ENCODE data around the gene SMIM20.
A peak's percentile ranks its signal among the peaks of the same experiment; 100 is the strongest.

Gene SMIM20

GRCh38 chr4:25925486-25926201, 11.6 kb downstream of the SMIM20 start:
- DNase-seq: no peak

- DNase-seq: no peak
These were observed 12.4 kb downstream of the SMIM20 start for GRCh38 chr4:25926462-25926861.

GRCh38 chr4:25927361-25928195, 13.6 kb downstream of the SMIM20 start:
- DNase-seq: no peak

GRCh38 chr4:25928379-25929297, 14.6 kb downstream of the SMIM20 start:
- DNase-seq: no peak

GRCh38 chr4:25929298-25929686, 15.3 kb downstream of the SMIM20 start:
- DNase-seq: no peak

- no peak for DNase-seq
These were observed 16.8 kb downstream of the SMIM20 start for GRCh38 chr4:25930731-25931354.

GRCh38 chr4:25936696-25937095, 22.7 kb downstream of the SMIM20 start:
- DNase-seq: no peak

GRCh38 chr4:25937801-25938200, 23.8 kb downstream of the SMIM20 start:
- DNase-seq: no peak

- DNase-seq: no peak
These were observed 24.3 kb downstream of the SMIM20 start for GRCh38 chr4:25938366-25938765.

- DNase-seq: no peak
These were observed 24.8 kb downstream of the SMIM20 start for GRCh38 chr4:25938787-25939186.

GRCh38 chr4:25939330-25939729, 25.3 kb downstream of the SMIM20 start:
- no peak for DNase-seq

GRCh38 chr4:25941457-25942221, 27.6 kb downstream of the SMIM20 start:
- DNase-seq: no peak

GRCh38 chr4:25943312-25943711, 29.3 kb downstream of the SMIM20 start:
- no peak for DNase-seq

GRCh38 chr4:25943805-25944204, 29.8 kb downstream of the SMIM20 start:
- no peak for DNase-seq

GRCh38 chr4:25948051-25948450, 34.0 kb downstream of the SMIM20 start:
- no peak for DNase-seq

- DNase-seq: no peak
These were observed 35.2 kb downstream of the SMIM20 start for GRCh38 chr4:25949173-25949748.

- no peak for DNase-seq
These were observed 36.0 kb downstream of the SMIM20 start for GRCh38 chr4:25949994-25950393.

- peak; percentile 28 for DNase-seq
These were observed 36.7 kb downstream of the SMIM20 start for GRCh38 chr4:25950461-25951389.

GRCh38 chr4:25951390-25951952, 37.5 kb downstream of the SMIM20 start:
- no peak for DNase-seq

GRCh38 chr4:25953740-25954139, 39.7 kb downstream of the SMIM20 start:
- no peak for DNase-seq

Measured in right kidney (tissue), 1 donor.